Measurements from ENCODE around the gene KIAA1549.

GRCh38 chr7:138866353-138866752 is 114.8 kb downstream of the KIAA1549 start:
- TF ChIP-seq CEBPB (tag; IDR thresholded peaks at IDR 0.05) (no peak), NFRKB (IDR thresholded peaks at IDR 0.05; ENCODE audit: low read depth) (no peak)
